Tibial nerve (tissue), 3 donors: ENCODE data around the gene MED16.
"Not testable (repeated sequence)": the region's sequence is repeated elsewhere in the genome, so short reads cannot be mapped to it uniquely, and the experiment has no call there.

Source experiments
- CTCF ChIP-seq, 5 experiments: fragments of 200-600 bp in 3 of 5; fragments of 450-650 bp in 2 of 5; sonication (generic) in 3 of 5; IDR thresholded peaks; one replicate each; pipeline ENCODE4 v1.5.1; 2016 to 2019; ENCODE audit warnings: antibody characterized with exemption in 5 of 5, mild to moderate bottlenecking in 3 of 5, moderate library complexity in 2 of 5
- POLR2A ChIP-seq, 2 donors: fragments of 450-650 bp; IDR thresholded peaks; one replicate each; pipeline ENCODE4 v1.6.1; 2017; ENCODE audit warnings: antibody characterized with exemption in 2 of 2, mild to moderate bottlenecking in 2 of 2, moderate library complexity in 2 of 2

GRCh38 chr19:820212-820611, 72.8 kb downstream of the MED16 start:
- TF ChIP-seq POLR2A, CTCF (IDR thresholded peaks at IDR 0.05): not testable (repeated sequence)
